Measurements from ENCODE around the gene SAFB2.

DNA sequence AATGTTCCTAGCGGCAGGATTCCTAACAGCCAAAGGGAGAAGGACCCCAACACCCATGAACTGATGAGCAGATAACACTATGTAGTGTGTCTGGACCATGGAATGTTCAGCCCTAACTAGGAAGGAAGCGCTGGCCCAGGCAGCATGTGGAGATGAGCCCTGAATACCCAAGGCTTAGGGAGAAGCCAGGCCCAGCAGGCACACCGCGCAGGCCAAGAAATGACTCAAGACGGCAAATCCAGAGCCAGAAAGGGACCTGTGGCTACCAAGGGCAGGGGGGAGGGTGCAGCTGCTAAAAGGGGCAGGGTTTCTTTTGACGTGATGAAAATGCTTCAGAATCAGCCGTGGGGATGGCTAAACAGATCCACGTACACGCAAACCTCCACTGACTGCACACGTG is 34.1 kb downstream of the SAFB2 start:
- TF ChIP-seq EP300 (IDR thresholded peaks at IDR 0.05; ENCODE audit: borderline replicate concordance) (no peak), EGR1 (IDR thresholded peaks at IDR 0.05) (no peak), RAD21 (IDR thresholded peaks at IDR 0.05; ENCODE audit: low read depth) (no peak), TEAD4 (IDR thresholded peaks at IDR 0.05) (no peak), CREB1 (IDR thresholded peaks at IDR 0.05; ENCODE audit: low read depth) (no peak)
- TF ChIP-seq, protein P1, sequence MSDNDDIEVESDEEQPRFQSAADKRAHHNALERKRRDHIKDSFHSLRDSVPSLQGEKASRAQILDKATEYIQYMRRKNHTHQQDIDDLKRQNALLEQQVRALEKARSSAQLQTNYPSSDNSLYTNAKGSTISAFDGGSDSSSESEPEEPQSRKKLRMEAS (IDR thresholded peaks at IDR 0.05): no peak
- TF ChIP-seq, protein P2, sequence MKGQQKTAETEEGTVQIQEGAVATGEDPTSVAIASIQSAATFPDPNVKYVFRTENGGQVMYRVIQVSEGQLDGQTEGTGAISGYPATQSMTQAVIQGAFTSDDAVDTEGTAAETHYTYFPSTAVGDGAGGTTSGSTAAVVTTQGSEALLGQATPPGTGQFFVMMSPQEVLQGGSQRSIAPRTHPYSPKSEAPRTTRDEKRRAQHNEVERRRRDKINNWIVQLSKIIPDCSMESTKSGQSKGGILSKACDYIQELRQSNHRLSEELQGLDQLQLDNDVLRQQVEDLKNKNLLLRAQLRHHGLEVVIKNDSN (IDR thresholded peaks at IDR 0.05): no peak

All from Ishikawa (cell line).